ENCODE results near the gene POLR2E. TPM values are rescaled to one million over a fixed set of nuclear protein-coding genes. Genes with fewer than 3 reads are reported as not detected.

POLR2E gene
- total RNA-seq, 4 donors from 2014 or later = 117 to 228 (median 150) TPM

- no peak for TF ChIP-seq CTCF (IDR thresholded peaks at IDR 0.05)
- no peak for TF ChIP-seq EP300 (IDR thresholded peaks at IDR 0.05)
- no peak for TF ChIP-seq POLR2A (IDR thresholded peaks at IDR 0.05)
- TF ChIP-seq POLR2AphosphoS5 (IDR thresholded peaks at IDR 0.05) = no peak
- no peak overlapping the region for H3K4me3 ChIP-seq
- no peaks in the 10 kb centered on the region for H3K9me3 ChIP-seq
- no peak overlapping the region for H3K27ac ChIP-seq
- ATAC-seq = no peak
- no peaks in the 10 kb centered on the region for H3K27me3 ChIP-seq
- H3K36me3 ChIP-seq = peaks cover 0 to 64% of the 10 kb centered on the region in 2 donors
- 87% methylated on average over 3 of the region's 39 CpGs; no CpG with 5 or more reads in 1 of the 2 donors for WGBS, 2 donors (ENCODE audit: low coverage in 1 of 2)
- peaks cover 0 to 16% (median 12%) of the 10 kb centered on the region in 3 donors for H3K4me1 ChIP-seq
Observed at GRCh38 chr19:1140272-1141027, 45.3 kb upstream of the POLR2E start.

GRCh38 chr19:1139126-1139525 is 44.0 kb upstream of the POLR2E start:
- H3K4me3 ChIP-seq = no peak overlapping the region
- no peak overlapping the region for H3K27ac ChIP-seq
- TF ChIP-seq POLR2A (IDR thresholded peaks at IDR 0.05) (no peak), EP300 (IDR thresholded peaks at IDR 0.05) (no peak), POLR2AphosphoS5 (IDR thresholded peaks at IDR 0.05) (no peak), CTCF (IDR thresholded peaks at IDR 0.05) (no peak)
- 75 to 89% methylated on average over 1 to 9 of the region's 15 CpGs for WGBS, 2 donors (ENCODE audit: low coverage in 1 of 2)
- no peaks in the 10 kb centered on the region for H3K27me3 ChIP-seq
- H3K4me1 ChIP-seq = peaks cover 0 to 30% (median 13%) of the 10 kb centered on the region in 3 donors
- ATAC-seq = no peak
- peaks cover 0 to 57% of the 10 kb centered on the region in 2 donors for H3K36me3 ChIP-seq
- H3K9me3 ChIP-seq = no peaks in the 10 kb centered on the region

- H3K27ac ChIP-seq = no peak overlapping the region
- H3K4me3 ChIP-seq = no peak overlapping the region
- no peak for ATAC-seq
- no CpG with 5 or more reads among the region's 11 CpGs for WGBS, 2 donors (ENCODE audit: low coverage in 1 of 2)
- peaks cover 0 to 40% (median 16%) of the 10 kb centered on the region in 3 donors for H3K4me1 ChIP-seq
- H3K27me3 ChIP-seq = no peaks in the 10 kb centered on the region
- TF ChIP-seq POLR2AphosphoS5 (IDR thresholded peaks at IDR 0.05) (no peak), POLR2A (IDR thresholded peaks at IDR 0.05) (no peak), CTCF (IDR thresholded peaks at IDR 0.05) (no peak), EP300 (IDR thresholded peaks at IDR 0.05) (no peak)
- H3K9me3 ChIP-seq = no peaks in the 10 kb centered on the region
- peaks cover 0 to 47% of the 10 kb centered on the region in 2 donors for H3K36me3 ChIP-seq
Observed at GRCh38 chr19:1138121-1138520, 42.9 kb upstream of the POLR2E start.

- peak; percentile 31 for TF ChIP-seq POLR2AphosphoS5 (IDR thresholded peaks at IDR 0.05)
- no peak for TF ChIP-seq POLR2A (IDR thresholded peaks at IDR 0.05)
- TF ChIP-seq CTCF (IDR thresholded peaks at IDR 0.05) = no peak
- TF ChIP-seq EP300 (IDR thresholded peaks at IDR 0.05) = no peak
- no peak for ATAC-seq
- H3K27me3 ChIP-seq = no peaks in the 10 kb centered on the region
- H3K4me1 ChIP-seq = peaks cover 0 to 53% (median 25%) of the 10 kb centered on the region in 3 donors
- H3K36me3 ChIP-seq = peaks cover 0 to 36% of the 10 kb centered on the region in 2 donors
- WGBS, 2 donors (ENCODE audit: low coverage in 1 of 2) = 63 to 85% methylated on average over 2 to 7 of the region's 25 CpGs
- no peak overlapping the region for H3K4me3 ChIP-seq
- H3K9me3 ChIP-seq = no peaks in the 10 kb centered on the region
- H3K27ac ChIP-seq = peak overlapping the region in 3 of 4 donors; percentile 69 to 74 (median 72)
Observed at GRCh38 chr19:1136621-1137317, 41.6 kb upstream of the POLR2E start.
